Mucosa of stomach (tissue), 1 donor: ENCODE data around the gene ACTR5.

Experiments
- H3K27me3 ChIP-seq: one replicate; pipeline ENCODE4 v1.7.0; 2013; ENCODE audit warnings: mild to moderate bottlenecking, low read length; ENCODE audit not compliant: control insufficient read depth, insufficient read depth
- H3K36me3 ChIP-seq: one replicate; pipeline ENCODE4 v1.7.0; 2013; ENCODE audit warnings: low read length; ENCODE audit not compliant: control insufficient read depth, insufficient read depth
- H3K4me1 ChIP-seq: one replicate; pipeline ENCODE4 v1.7.0; 2013; ENCODE audit warnings: mild to moderate bottlenecking, low read length; ENCODE audit not compliant: control insufficient read depth, insufficient read depth
- H3K4me3 ChIP-seq: one replicate; pipeline ENCODE4 v1.7.0; 2013; ENCODE audit warnings: low read length
- H3K9ac ChIP-seq: one replicate; pipeline ENCODE4 v1.7.0; 2013; ENCODE audit warnings: mild to moderate bottlenecking, low read length, moderate library complexity
- H3K9me3 ChIP-seq: one replicate; pipeline ENCODE4 v1.7.0; 2013; ENCODE audit warnings: mild to moderate bottlenecking, low read length, moderate library complexity; ENCODE audit not compliant: control insufficient read depth
- donor health status: Pancreatic carcinoma.

Gene ACTR5

DNA sequence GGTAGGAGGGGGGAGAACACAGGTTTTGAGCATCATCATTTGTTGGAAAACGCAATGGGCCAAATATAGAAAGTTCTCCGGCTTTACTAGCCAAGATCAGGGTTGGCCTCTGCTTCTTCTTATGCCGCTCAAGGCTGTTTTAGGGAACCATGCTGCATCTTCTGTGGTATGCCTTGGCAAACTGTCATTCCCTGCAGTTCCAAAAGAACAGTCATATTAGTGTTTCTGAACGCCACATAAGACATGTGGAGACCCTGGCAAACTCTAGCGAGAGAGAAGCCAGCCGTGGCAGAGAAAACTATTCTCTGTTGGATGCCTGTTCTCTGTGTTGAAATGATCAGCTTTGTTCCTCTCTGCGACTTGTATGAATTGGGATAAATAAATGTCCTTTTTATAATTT, 10.8 kb downstream of the ACTR5 start:
- Histone ChIP-seq H3K27me3 (no peaks in the 10 kb centered on the region), H3K36me3 (peaks cover 10% of the 10 kb centered on the region), H3K9ac (no peak overlapping the region)

DNA sequence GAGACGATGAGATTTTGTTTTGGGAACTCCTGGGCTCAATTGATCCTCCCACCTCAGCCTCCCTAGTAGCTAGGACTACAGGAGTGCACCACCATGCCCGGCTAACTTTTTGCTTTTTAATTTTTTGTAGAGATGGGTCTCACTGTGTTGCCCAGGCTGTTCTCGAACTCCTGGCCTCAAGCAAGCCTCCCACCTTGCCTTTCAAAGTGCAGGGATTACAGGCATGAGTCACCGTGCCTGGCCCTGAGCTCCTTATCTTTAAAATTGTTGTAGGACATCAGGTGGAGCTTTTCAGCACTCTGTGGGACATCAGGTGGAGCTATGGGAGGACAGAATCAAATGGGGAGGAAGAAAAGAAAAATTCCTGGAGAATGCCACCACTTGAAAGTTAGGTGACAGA, 12.7 kb downstream of the ACTR5 start:
- Histone ChIP-seq H3K9me3 (no peaks in the 10 kb centered on the region), H3K36me3 (peaks cover 5% of the 10 kb centered on the region)

More for the DNA sequence above, 10.8 kb downstream of the ACTR5 start:
- Histone ChIP-seq H3K9me3 (no peaks in the 10 kb centered on the region), H3K4me1 (no peaks in the 10 kb centered on the region), H3K4me3 (no peak overlapping the region)

DNA sequence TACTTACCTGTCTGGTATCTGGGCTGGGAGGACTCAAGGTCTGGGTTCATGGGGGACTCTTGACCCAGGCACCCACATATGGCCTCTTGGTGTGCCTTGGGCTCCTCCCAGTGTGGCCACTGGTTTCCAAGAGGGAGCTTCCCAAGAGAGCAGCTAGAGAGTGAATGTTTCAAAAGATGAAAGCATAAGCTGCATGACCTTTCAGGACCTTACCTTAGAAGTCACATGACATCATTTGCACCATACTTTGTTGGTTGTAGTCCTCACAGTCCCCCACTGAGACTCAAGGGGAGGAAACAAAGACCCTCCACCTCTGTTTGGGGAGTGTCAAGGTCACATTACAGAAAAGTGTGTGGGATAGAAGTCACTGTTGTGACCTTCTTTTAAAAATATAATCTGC, 13.9 kb downstream of the ACTR5 start:
- Histone ChIP-seq H3K4me3 (no peak overlapping the region), H3K9ac (no peak overlapping the region), H3K9me3 (no peaks in the 10 kb centered on the region), H3K27me3 (no peaks in the 10 kb centered on the region), H3K36me3 (peaks cover under 1% of the 10 kb centered on the region), H3K4me1 (peaks cover 6% of the 10 kb centered on the region)

More for the DNA sequence above, 12.7 kb downstream of the ACTR5 start:
- peaks cover 6% of the 10 kb centered on the region for H3K4me1 ChIP-seq
- no peaks in the 10 kb centered on the region for H3K27me3 ChIP-seq
- H3K9ac ChIP-seq: no peak overlapping the region
- H3K4me3 ChIP-seq: no peak overlapping the region

DNA sequence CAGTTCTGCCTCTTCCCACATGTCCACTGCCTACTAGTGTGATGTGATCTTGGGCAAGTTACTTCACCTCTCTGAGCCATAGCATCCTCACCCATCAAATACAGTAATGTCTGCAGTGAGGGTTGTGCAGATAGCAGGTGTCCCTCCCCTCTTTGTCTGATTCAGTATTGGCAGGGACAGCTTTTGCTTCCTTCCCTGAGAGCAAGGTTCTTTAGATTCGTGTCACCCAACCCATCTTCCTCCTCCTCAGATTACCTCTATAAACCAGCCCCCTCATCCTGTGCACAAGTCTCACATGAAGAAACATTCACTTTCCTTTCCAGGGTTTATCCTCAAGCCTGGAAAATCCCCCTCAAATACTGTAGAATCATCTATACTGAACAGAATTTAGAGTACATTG, 15.4 kb downstream of the ACTR5 start:
- Histone ChIP-seq H3K4me1 (peaks cover 6% of the 10 kb centered on the region), H3K36me3 (no peaks in the 10 kb centered on the region), H3K9me3 (no peaks in the 10 kb centered on the region), H3K9ac (no peak overlapping the region), H3K4me3 (no peak overlapping the region), H3K27me3 (no peaks in the 10 kb centered on the region)

DNA sequence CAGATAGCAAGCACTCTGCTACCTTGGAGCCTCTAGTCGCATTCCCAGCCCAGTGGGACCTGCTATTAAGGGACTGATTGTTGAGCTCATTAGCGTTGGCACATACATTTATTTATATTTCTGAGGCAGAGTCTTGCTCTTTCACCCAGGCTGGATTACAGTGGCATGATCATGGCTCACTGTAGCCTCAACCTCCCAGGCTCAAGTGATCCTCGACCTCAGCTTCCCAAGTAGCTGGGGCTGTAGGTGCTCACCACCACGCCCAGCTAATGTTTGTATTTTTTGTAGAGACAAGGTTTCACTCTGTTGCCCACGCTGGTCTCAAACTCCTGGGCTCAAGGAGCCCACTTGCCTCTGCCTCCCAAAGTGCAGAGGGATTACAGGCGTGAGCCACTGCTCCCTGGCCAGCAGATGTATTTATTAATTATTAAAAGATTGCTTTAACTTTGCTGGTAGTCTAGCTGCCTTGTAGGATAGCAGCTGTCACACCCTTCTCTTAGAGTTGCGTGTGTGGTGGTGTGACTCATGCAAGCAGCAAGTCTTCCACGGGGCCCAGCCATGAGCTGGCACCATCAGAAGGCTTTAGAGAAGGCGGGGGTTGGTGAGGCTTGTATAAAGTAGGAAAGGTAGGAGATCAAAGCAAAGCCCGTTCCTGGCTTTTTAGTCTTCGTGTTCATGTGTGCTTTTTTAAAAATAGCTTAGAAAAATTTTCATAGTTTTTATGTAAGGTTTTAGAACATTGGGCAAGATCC, 16.5 kb downstream of the ACTR5 start:
- Histone ChIP-seq H3K9ac (no peak overlapping the region), H3K4me1 (peaks cover 6% of the 10 kb centered on the region), H3K4me3 (no peak overlapping the region), H3K9me3 (no peaks in the 10 kb centered on the region), H3K36me3 (no peaks in the 10 kb centered on the region), H3K27me3 (no peaks in the 10 kb centered on the region)

DNA sequence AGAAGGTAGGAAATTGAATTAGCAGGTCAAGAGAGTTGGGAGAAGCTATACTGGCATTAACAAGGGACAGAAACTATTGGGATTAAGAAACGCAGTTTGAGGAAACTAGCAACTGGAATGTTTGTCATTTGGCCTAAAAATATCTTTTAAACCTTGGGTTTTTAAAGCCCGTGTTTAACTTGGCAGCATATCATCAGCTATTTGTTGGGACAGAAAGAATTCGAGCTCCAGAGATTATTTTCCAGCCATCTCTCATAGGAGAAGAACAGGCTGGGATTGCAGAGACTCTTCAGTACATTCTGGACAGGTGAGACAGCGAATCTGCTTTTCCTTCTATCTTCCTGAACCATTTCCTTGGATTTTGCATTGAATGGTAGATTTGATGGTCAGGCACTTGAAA, 17.8 kb downstream of the ACTR5 start:
- H3K36me3 ChIP-seq: no peaks in the 10 kb centered on the region
- H3K9ac ChIP-seq: no peak overlapping the region
- no peaks in the 10 kb centered on the region for H3K9me3 ChIP-seq
- H3K27me3 ChIP-seq: no peaks in the 10 kb centered on the region
- H3K4me3 ChIP-seq: no peak overlapping the region
- peaks cover 6% of the 10 kb centered on the region for H3K4me1 ChIP-seq

DNA sequence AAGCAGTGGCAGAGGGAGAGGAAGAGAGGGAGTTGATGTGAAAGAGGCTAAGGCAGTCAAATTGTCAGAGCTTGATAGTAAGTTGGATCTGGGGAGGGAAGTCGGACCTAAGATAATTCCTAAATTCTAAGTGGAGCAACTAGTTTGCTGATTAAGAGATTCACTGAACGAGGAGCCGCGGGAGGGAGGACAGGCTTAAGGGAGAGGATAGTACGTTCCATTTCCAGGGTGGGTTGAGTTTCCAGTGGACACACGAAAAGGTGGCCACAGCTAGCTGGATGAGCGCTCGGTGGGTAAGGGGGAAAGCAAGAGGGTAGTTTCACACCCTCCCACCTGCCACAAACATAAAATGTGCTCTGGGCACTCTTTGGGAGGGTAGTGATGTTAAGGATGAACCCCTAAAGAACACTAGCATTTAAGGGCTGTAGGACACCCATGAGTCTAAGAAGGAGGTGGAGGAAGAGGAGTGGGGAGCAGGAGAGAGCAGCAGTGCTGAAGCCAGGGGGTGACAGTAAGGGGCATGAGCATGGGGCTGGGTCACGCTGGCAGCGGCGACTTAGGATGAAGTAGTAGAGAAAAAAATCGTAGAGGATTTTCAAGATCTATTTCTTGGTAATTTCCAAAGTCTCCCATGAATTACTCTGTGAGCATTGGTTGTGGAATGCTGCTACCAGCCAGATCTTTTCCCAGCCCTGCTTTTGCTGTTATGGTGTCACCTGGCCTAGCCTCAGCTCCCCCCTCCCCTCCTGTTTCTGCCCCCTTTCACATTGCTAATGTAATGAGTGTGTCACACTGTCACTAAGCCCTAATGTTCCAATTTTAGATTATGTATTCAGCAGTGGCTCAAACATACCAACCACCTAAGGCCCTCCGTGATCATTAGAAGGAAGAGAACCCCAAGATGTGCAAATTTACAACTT, 21.4 kb downstream of the ACTR5 start:
- Histone ChIP-seq H3K9me3 (no peaks in the 10 kb centered on the region), H3K36me3 (no peaks in the 10 kb centered on the region), H3K4me3 (no peak overlapping the region), H3K27me3 (no peaks in the 10 kb centered on the region), H3K4me1 (peaks cover 2% of the 10 kb centered on the region), H3K9ac (no peak overlapping the region)

DNA sequence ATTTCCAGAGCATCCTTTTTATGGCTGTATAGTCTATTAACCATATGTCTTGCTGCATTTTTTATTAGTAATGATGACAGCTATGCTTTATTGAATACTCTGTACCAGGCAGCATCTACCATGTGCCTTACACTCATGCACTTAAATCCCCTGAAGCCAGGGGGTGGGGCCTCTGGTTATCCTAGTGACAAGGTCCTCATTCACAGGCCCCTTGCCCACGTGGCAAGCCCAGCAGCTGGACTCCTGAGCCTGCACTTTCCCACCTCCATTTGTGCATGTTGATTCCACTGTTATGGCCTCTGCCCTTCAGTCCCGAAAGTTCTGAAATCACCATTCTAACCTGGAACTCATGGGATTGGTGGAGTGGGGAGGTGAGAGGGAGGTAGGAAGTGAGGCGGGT, 22.3 kb downstream of the ACTR5 start:
- Histone ChIP-seq H3K4me1 (no peaks in the 10 kb centered on the region), H3K4me3 (no peak overlapping the region), H3K36me3 (no peaks in the 10 kb centered on the region), H3K9me3 (no peaks in the 10 kb centered on the region), H3K9ac (no peak overlapping the region), H3K27me3 (no peaks in the 10 kb centered on the region)

DNA sequence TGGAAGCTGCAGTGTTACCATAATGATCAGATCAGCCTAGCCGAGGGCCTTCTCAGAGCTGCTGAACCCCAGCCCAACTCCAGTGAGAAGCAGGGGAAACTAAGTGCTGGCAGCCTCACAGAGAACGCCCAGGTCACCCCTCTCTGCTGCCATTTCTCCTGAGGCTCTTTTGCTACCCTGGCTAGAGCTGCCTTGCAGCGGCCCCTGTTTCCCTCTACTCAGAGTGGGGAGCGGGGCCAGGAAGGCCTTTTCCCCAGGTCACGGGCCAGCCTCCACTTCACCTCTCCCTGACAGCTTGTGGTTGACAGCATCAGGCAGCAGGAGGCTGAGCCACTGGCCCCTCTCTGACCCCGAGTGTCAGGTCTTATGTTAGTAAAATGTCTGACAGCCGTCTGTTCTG, 22.7 kb downstream of the ACTR5 start:
- no peaks in the 10 kb centered on the region for H3K9me3 ChIP-seq
- H3K36me3 ChIP-seq: no peaks in the 10 kb centered on the region
- H3K27me3 ChIP-seq: no peaks in the 10 kb centered on the region

DNA sequence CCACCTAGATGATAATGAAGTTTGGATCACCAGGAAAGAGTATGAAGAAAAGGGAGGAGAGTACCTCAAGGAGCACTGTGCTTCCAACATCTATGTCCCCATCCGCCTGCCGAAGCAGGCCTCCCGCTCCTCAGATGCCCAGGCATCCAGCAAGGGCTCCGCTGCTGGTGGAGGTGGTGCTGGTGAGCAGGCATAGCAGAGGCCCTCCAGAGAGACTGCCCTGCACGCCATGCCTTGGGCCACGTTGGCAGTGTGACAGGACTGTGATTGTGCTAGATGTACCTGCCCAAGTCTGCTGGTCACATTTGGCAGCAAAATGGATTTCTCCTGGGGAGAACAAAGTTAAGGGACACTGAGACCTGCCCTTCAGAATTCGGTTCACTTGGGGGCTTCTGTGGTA, 23.4 kb downstream of the ACTR5 start:
- Histone ChIP-seq H3K9ac (no peak overlapping the region), H3K4me3 (no peak overlapping the region), H3K27me3 (no peaks in the 10 kb centered on the region), H3K9me3 (no peaks in the 10 kb centered on the region), H3K4me1 (no peaks in the 10 kb centered on the region), H3K36me3 (no peaks in the 10 kb centered on the region)

More for the DNA sequence above, 22.7 kb downstream of the ACTR5 start:
- H3K4me1 ChIP-seq: no peaks in the 10 kb centered on the region
- H3K9ac ChIP-seq: no peak overlapping the region
- H3K4me3 ChIP-seq: no peak overlapping the region

DNA sequence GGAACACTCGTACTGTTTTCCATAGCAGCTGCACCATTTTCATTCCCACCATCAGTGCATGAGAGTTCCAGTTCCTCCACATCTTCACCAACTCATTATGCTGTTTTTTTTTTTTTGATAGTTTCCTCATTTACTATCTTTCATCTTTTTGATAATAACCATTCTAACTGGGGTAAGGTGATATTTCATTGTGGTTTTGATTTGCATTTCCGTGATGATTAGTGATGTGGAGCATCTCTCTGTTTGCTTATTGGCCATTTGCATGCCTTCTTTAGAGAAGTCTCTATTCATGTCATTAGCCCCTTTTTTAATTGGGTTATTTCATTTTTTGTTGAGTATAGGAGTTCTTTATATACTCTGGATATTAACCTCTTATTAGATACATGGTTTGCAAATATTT, 25.9 kb downstream of the ACTR5 start:
- no peaks in the 10 kb centered on the region for H3K36me3 ChIP-seq
- H3K4me1 ChIP-seq: no peaks in the 10 kb centered on the region
- H3K9me3 ChIP-seq: no peaks in the 10 kb centered on the region
- no peaks in the 10 kb centered on the region for H3K27me3 ChIP-seq
- H3K4me3 ChIP-seq: no peak overlapping the region
- no peak overlapping the region for H3K9ac ChIP-seq

DNA sequence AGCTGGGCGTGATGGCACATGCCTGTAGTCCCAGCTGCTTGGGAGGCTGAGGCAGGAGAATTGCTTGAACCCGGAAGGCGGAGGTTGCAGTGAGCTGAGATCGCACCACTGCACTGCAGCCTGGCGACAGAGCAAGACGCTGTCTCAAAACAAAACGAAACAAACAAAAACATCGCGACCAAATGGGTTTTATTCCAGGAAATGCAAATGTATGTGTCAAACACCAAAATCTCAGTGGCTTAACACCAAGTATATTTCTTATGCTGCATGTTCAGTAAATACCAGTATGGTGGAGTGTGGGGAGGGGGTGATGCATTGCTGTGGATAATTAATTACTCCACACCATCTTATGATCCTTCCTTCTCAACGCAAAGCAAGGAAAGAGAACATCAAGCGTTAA, 28.1 kb downstream of the ACTR5 start:
- no peak overlapping the region for H3K4me3 ChIP-seq
- H3K9ac ChIP-seq: no peak overlapping the region
- H3K27me3 ChIP-seq: no peaks in the 10 kb centered on the region
- no peaks in the 10 kb centered on the region for H3K36me3 ChIP-seq
- no peaks in the 10 kb centered on the region for H3K4me1 ChIP-seq
- no peaks in the 10 kb centered on the region for H3K9me3 ChIP-seq
